NOMO-1 treated with dmso at 0.1 percent for 144 hours (cell line): ENCODE measurements around the gene SCPEP1.
A peak's percentile ranks its signal among the peaks of the same experiment; 100 is the strongest.
"Not testable (repeated sequence)": the region's sequence is repeated elsewhere in the genome, so short reads cannot be mapped to it uniquely, and the experiment has no call there.

ENCODE experiments used
- DNase-seq: peaks from one replicate; lab custom pipeline; 2025; ENCODE audit not compliant: unreplicated experiment; lab: John Stamatoyannopoulos, UW

The SCPEP1 gene, protein sequence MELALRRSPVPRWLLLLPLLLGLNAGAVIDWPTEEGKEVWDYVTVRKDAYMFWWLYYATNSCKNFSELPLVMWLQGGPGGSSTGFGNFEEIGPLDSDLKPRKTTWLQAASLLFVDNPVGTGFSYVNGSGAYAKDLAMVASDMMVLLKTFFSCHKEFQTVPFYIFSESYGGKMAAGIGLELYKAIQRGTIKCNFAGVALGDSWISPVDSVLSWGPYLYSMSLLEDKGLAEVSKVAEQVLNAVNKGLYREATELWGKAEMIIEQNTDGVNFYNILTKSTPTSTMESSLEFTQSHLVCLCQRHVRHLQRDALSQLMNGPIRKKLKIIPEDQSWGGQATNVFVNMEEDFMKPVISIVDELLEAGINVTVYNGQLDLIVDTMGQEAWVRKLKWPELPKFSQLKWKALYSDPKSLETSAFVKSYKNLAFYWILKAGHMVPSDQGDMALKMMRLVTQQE

DNA sequence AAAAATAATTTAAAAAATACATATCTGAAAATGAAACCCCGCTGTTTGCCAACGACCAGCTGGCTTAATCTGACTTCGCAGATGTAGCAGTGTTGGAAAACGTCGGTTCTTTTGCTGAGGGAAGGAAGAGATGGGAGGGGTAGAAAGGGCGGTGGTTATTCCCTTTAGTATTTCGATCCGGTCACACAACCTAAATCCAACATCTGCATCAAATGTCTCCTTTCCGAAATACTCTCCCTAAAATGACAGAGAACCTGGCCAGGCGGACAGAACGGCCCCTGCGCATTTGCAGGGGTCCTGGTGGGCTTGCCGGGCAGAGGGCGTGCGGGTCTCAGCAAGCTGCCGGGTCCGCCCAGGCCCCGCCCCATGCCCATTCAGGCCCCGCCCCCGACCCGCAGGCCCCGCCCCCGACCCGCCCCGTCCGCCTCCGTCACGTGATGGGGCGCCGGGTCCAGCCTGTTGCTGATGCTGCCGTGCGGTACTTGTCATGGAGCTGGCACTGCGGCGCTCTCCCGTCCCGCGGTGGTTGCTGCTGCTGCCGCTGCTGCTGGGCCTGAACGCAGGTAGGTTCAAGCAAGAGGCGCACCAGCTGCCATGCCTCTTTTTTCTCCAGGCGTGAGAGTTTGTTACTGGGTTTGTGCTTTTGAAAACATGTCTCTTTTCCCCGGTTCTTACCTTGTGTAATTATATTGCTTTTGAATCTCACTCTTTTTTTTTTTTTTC is at the start of gene SCPEP1:
TSS of gene SCPEP1 (plus strand) at position 459 of the 723 bp plus-strand sequence. CDS start at position 488, 29 bp downstream.
- peak; percentile 64 for DNase-seq

DNA sequence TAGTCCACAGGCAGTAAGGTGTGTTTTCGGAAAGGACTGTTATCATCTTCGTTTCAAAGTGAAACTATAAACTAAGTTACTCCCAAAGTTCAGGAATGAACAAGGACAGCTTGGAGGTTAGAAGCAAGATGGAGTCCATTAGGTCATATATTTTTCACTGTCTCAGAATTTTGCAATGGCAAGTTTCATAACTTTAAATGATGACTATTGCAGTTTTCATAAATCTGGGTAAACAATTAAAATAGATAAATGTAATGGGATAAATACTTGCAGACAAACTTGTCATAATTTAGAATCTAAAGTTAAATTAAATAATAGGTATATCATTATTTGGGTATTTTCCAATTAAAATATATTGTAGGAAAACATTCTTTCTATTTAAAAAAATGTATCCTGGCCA is 49.3 kb upstream of the SCPEP1 start:
- no peak for DNase-seq

DNA sequence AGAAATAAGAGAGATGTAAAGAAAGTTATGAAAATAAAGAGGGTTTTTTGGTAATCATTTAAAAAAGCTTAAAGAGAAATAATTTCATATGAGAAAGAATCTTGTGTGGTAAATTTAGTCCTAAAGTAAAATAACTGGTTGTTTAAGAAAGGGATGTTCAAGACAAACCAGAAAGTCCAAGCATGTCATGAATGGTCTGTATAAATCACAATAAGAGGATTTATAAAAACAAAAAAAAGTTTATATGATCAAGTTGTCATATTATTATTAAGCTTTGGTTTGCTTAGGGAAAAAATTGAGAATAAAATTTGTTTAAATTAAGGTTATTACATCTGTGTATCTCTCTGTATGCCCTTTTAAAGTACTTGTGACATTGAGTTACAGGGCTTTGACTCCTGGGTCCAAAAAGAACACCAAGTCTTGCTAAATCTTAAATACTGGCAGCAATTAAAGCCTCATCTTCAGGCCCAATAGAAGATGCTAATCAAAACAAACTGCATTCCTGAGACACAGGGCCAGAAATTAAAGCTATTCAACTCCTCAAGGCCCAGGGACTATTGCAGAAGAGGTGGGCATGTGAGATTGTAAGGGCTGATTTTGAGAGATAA is 48.5 kb upstream of the SCPEP1 start:
- no peak for DNase-seq

DNA sequence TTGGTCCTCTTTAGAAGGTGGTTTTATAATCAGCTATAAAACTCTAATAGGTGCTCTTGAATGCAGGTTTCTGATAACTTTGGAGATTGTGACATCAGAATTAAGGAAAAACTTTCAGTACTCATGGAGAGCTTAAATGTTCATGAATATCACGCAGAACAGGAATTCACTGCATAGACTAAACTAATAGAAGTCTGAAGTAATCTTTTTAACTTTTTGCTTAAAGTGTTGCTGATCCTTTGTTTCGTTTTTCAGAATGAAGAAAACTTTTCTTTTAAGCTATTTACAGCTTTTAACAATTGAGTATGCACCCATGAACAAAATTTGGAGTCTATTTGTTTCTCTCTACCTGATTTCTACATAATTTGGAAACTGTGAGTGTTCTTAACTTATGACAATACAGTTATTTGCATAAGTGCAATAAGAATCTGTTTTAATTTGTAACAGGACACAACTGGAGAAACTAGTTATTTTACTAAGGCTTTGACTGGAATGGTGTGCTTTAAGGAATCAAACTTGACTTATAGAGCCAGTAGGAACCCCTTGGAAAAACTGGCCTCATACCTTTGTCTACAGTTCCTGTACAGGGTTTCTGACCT is 47.1 kb upstream of the SCPEP1 start:
- no peak for DNase-seq

DNA sequence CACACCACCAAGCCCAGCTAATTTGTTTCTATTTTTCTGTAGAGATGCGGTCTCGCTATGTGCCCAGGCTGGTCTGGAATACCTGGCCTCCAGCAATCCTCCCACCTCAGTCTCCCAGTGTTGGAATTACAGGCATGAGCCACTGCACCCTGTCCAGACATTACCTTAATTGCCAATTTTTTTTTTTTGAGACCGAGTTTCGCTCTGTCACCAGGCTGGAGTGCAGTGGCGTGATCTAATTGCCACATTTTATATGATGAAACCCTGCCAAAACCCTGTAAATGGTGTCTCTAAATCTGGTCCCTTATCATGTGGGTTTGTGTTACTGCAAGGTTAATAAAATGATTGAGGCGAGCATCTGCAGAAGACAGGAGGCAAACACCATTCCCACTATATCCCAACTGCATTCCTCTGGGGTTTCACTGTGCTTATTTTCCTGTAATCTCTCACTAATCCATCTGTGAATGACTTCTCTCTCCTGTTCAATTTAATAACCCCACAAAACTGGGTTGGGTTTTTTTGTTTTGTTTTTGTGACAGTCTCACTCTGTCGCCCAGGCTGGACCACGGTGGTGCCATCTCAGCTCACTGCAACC is 44.7 kb upstream of the SCPEP1 start:
- DNase-seq, result no peak

DNA sequence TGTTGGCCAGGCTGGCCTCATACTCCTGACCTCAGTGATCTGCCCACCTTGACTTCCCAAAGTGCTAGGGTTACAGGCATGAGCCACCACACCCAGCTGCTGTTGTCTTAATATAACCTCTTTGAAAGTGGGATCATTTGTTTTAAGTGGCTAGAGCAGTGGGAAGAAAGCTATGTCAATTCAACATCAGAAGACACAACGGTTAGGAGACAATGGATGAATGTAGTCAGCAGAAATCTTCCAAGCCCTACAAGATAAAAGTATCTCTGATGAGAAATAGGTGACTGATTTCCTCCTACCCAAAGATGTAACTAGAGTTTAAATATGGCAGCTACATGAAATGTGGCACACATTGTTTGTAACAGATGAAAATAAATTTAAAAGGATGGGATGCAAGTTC is 44.1 kb upstream of the SCPEP1 start:
- DNase-seq, result no peak

DNA sequence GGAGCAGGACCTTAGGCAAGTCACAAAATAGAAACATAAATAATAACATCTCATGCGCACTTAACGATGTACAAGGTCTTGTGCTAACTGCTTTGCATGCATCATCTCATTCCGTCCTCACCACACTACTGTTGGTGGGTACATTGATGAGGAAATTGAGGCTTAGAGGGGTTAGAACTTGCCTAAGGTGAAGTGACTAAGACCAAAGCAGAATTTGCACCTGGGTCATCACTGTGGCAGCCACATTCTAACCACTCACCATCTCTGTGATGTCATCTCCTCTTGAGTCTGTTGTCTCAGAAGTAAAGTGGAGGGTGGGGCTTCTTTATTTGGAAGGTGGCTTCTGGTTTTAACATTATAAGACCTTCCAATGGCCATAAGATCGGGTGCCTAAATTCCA is 43.7 kb upstream of the SCPEP1 start:
- DNase-seq, result no peak

DNA sequence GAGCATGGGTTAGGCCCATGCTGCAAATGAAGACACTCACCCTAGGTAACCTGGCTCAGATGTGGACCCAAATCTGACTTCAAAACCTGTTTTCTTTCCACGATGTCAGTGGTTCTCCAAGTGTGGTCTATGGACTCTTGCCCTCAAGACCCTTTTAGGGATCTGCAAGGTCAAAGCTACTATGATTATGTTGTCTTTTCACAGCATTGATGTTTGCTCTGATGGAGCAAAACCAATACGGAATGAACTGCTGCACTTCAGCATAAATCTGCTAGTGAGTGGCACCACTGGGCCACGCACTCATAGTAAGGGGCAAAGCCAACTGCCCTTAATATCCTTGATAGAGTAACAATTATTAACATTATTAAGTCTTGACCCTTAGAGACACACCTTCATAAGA is 42.5 kb upstream of the SCPEP1 start:
- no peak for DNase-seq

DNA sequence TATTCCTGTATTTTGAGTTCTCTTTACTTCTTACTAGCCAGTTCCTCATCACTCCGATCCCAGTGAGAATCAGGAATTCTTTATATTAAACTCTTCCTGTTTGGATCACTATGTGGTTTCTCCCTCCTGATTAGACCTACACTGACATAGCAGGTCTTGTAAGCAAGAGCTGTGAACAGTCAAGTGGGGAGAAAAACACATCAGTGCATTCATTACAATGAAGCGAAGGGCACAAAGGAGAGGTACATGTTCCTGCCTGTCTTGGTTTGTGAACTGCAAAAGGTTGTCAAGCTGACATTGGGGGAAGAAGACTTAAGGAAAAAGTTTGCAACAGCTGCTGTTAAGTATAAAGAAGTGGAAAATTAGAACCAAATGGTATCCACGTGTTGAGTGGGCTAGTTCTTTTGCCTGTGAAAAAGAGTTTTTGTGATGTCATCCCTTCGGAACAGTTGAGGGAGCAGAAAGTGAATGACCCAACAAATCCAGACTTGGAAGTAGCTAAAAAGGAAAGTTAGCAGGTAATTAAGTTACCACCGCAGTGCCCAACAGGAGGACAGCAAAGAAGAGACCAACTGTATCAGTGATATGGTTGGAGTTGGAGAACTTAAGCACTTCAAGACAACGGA is 41.1 kb upstream of the SCPEP1 start:
- DNase-seq, result no peak

DNA sequence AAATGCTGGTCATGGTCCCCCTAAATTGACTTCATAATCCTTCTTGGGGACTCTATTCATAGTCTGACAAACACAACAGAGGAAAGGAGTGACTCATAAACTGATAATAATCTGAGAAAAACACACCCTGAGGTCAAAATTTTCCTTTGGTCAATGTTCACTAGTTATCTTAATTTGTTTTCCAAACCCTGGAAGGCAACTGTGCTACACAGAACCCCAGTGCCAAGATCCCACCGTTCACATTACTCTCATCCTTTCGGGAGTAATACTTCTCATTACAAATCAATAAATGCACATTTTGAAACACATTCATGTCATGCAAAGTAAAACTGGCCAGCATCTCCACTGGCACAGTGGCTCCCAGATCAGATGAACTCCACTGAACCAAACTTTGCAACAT is 40.2 kb upstream of the SCPEP1 start:
- DNase-seq, result no peak

DNA sequence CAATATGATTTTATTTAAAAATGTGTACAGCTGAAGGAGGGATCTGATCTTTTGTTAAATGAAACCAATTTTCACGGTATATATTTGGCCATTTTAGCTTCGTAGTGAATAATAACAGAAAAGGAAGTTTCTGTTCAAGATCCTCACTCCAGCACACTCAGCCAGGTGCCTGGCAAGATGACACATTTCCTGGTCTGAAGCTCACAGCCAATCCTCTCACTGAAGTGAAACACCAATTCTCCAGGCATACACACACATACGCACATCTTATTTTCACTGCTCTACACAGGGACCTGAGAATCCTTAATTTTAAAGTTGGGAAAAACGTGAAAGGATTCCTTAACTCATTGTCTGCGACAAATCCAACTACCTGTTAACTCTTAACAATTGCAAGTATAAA is 39.7 kb upstream of the SCPEP1 start:
- not testable (repeated sequence) for DNase-seq

DNA sequence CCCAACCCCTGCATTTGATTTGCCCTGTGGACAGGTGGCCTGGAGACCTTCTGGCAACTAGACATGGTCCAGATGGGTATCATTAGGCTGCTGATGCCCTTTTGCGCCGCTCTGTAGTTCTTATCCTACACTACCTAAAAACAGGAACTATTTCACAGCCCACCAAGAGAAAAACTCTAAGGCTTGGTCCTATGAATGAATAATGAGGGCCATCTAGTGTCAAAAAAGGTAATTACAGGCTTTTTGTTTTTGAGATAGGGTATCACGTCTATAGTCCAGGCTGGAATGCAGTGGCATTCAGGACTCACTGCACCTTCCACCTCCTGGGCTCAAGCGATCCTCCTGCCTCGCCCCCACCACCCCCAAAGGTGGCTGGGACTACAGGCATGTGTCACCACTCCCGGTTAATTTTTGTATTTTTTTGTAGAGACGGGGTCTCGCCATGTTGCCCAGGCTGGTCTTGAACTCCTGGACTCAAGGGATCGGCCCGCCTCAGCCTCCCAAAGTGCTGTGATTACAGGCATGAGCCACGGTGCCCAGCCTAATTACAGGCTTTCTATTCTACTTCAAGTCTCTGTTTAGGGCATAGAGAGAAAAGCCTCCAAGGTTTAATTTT is 38.0 kb upstream of the SCPEP1 start:
- peak; percentile 52 for DNase-seq

DNA sequence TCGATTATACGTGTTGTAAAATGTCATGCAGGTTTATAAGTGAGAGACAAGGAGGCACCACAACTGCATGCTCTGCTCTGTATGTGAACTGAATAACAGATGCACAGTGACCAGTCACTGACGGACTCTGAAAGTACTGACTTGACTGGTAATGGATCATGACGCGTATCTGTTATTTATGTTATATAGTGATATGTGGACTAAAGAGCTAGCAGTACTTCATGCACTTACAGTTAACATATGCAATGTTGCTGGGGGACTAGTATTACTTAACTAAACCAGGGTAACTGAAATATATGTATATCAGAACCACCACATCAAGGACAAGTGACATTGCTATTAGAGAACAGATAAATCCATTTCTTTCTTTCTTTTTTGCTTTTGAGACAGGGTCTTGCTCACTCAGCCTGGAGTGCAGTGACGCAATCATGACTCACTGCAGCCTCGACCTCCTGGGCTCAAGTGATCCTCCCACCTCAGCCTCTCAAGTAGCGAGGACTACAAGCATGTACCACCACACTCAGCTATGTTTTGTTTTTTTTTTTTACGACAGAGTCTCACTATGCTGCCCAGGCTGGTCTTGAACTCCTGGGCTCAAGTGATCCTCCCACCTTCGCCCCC is 34.3 kb upstream of the SCPEP1 start:
- DNase-seq, result no peak

DNA sequence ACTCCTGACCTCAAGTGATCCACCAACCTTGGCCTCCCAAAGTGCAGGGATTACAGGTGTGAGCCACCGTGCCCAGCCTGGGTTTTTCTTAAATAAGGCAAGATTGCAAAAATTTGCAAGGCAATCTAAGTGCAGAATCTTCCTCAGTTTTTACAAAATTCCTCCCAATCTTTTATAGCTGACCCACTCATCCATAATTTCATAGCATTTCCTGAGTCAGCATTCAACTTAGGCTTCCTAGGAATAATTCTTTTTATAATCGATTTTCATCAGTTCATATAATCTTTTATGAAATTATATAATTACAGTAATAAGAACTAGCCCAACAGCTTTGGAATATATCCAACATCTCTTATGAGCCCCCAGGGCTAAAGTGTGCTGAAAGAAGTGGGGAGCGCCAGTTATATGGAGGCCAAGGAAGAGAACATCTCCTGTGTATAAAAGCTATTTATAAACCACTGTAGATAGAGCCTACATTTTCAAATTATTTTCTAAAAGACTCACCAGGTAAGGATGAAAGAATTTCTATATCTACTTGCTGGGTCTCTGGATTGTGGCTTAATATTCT is 31.9 kb upstream of the SCPEP1 start:
- DNase-seq, result no peak

DNA sequence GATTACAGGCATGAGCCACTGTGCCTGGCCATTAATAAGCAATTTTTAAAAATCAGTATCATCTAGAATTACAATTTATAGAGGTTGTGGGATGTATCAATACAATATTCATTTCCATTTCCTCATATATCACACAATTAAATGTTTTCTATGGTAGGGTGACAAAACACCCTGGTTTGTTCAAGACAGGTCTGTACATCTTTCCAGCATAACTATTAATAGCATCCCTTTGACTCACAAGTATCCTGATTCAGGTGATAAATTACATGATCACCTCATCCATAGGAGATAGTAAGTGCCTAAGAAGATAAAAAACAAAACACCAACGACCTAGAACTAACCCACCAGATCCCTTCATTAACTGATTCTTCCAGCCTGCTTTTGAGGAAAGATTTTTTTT is 30.2 kb upstream of the SCPEP1 start:
- no peak for DNase-seq

DNA sequence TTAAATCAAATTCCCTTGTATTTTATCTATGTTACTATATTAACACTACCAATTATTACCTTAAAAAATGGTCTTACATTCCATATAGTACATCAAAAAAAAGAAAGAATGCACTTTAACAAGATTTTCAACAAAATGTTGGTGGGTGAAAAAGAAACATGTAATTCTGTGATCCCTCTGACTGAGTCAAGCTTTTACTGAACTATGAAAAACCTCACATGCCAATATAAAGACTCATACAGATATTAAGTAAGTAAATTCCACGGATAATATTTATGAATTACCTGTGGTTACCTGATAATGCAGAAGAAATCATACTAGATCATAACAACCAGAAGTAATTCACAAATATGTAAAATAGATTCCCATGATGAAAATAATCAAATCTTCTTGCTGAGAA is 29.4 kb upstream of the SCPEP1 start:
- DNase-seq, result no peak

DNA sequence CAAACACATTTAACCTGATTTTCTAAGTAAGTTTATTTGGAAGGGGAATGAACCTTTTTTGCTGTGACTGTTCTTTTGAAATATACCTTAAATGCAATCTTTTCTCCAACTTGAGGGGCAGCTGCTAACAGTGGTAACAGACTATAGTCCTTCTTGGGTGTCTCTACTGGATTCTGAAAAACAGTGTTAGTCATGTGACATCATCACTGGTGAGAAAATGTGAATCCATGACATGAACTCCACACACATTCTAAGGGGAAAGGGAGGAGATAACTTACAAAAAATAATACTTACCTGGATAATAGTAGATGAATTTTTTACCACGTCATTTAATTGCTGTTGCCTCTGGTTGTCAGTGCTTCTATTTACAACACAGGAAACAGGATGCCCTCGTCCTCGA is 28.3 kb upstream of the SCPEP1 start:
- no peak for DNase-seq

DNA sequence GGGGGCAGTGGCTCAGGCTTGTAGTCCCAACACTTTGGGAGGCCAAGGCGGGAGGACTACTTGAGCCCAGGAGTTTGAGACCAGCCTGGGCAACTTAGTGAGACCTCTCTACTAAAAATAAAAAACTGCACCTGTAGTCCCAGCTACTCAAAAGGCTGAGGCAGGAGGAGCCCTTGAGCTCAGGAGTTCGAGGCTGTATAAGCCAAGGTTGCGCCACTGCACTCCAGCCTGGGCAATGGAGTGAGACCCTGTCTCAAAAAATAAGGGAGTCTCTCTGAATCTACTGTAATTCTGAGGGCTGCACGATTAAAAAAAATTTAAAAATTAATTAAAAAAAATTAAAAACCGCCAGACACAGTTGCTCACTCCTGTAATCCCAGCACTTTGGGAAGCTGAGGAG is 20.9 kb upstream of the SCPEP1 start:
- no peak for DNase-seq
